Sigmoid colon (tissue), 4 donors: ENCODE data around the gene AUTS2.

Experiments used
- EP300 ChIP-seq, 4 donors: sonication (generic); formaldehyde crosslinking; IDR thresholded peaks; one replicate each; pipeline ENCODE4 v1.6.1; 2017; ENCODE audit warnings: antibody characterized with exemption in 4 of 4
- TF ChIP-seq, protein P1 (sequence below), 4 experiments: fragments of 450-650 bp in 3 of 4; fragments of 200-600 bp in 1 of 4; IDR thresholded peaks; one replicate each; pipeline ENCODE4 v1.5.1; 2016 to 2019; ENCODE audit warnings: antibody characterized with exemption in 4 of 4, mild to moderate bottlenecking in 3 of 4, moderate library complexity in 2 of 4

DNA sequence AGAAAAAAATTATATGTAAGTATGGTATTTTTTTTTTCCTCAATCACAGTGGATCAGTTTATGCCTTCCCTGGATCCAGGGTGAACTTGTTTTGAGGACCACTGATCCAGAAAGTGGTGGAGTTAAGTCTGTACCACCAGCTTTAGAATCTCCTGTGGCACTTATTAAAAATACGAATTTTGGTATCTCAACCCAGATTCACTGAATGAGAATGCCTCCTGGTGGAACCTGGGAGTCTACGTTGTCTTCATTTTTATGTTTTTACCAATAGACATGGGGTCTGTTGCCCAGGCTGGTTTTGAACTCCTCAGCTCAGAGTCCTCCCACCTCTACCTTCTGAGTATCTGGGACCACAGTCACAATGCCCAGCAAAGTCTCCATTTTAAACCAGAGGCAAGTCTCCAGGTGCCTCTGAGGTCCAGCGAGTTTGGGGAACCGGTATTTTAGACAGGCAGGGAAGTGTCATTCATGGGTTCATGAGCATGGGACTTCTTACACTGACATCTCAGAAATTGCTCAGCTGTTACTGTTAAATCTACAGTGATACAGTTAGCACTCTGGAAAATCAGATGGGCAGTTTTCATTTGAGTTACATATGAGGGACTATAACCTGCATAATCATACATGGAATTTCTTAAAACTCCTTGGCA is 200.9 kb downstream of the AUTS2 start:
- no peak for TF ChIP-seq EP300 (IDR thresholded peaks at IDR 0.05)
- TF ChIP-seq, protein P1, sequence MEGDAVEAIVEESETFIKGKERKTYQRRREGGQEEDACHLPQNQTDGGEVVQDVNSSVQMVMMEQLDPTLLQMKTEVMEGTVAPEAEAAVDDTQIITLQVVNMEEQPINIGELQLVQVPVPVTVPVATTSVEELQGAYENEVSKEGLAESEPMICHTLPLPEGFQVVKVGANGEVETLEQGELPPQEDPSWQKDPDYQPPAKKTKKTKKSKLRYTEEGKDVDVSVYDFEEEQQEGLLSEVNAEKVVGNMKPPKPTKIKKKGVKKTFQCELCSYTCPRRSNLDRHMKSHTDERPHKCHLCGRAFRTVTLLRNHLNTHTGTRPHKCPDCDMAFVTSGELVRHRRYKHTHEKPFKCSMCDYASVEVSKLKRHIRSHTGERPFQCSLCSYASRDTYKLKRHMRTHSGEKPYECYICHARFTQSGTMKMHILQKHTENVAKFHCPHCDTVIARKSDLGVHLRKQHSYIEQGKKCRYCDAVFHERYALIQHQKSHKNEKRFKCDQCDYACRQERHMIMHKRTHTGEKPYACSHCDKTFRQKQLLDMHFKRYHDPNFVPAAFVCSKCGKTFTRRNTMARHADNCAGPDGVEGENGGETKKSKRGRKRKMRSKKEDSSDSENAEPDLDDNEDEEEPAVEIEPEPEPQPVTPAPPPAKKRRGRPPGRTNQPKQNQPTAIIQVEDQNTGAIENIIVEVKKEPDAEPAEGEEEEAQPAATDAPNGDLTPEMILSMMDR (IDR thresholded peaks at IDR 0.05) = no peak
